ENCODE data around the gene APCDD1L.

Gene APCDD1L

DNA sequence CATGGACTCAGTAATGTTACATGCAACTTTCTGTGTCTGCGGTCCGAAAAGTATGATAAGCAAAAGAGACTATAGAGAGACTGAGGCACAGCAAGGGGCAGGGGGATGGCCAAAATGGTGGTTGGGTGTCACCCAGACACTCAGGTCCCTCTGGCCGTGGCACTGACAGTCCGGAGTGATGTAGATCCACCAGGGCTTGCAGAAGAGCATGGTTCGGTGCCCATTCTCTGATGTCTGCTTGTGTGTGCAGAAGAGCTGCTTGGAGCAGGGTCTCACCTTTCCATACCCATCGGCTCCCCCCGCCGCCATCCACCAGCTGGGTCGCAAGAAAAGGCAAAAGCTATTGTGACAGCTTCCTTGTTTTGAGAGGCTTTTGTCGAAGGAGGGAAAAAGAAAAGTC is 6.6 kb upstream of the APCDD1L start:
- no peak overlapping the region for H3K27ac ChIP-seq

GRCh38 chr20:58519940-58520712 is 4.9 kb upstream of the APCDD1L start:
- TF ChIP-seq, protein P1, sequence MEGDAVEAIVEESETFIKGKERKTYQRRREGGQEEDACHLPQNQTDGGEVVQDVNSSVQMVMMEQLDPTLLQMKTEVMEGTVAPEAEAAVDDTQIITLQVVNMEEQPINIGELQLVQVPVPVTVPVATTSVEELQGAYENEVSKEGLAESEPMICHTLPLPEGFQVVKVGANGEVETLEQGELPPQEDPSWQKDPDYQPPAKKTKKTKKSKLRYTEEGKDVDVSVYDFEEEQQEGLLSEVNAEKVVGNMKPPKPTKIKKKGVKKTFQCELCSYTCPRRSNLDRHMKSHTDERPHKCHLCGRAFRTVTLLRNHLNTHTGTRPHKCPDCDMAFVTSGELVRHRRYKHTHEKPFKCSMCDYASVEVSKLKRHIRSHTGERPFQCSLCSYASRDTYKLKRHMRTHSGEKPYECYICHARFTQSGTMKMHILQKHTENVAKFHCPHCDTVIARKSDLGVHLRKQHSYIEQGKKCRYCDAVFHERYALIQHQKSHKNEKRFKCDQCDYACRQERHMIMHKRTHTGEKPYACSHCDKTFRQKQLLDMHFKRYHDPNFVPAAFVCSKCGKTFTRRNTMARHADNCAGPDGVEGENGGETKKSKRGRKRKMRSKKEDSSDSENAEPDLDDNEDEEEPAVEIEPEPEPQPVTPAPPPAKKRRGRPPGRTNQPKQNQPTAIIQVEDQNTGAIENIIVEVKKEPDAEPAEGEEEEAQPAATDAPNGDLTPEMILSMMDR (IDR thresholded peaks at IDR 0.05) = no peak
- TF ChIP-seq ZFX (IDR thresholded peaks at IDR 0.05; ENCODE audit: borderline replicate concordance) = no peak

More for the DNA sequence above, 6.6 kb upstream of the APCDD1L start:
- TF ChIP-seq ZFX (IDR thresholded peaks at IDR 0.05; ENCODE audit: borderline replicate concordance) = no peak
- TF ChIP-seq, protein P1 (IDR thresholded peaks at IDR 0.05) = no peak

DNA sequence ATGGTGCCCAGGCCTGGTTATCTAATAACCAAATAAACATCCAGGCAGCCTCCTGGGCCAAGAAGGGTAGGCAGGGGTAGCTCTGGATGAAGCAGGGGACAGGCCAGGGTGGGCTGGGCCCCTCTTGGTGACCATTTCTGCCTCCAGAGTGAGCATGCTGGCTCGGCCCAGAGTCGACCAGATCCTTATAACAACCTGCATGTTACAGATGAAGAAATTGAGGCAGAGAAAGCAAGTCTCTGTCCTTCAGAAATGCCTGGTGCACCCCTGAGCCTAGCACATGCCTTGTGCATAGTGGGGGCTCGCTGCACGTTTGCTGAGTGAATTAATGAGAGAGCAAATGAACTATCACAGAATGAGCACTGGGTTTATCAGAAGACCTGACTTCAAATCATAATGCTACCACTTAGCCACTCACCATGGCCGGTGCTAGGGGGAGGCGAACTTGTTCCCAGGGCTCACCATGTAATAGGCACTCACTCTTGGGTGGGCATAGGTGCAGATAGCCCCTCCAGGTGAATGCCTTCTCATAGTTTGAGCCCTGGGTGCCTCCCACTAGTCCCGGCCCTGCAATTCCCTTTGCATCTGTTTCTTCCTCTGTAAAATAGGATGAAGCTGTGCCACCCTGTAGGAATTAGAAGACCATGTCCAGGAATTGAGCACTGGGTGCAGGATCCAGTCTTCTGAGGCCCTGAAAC is 3.8 kb upstream of the APCDD1L start:
- no peak overlapping the region for H3K27ac ChIP-seq
- TF ChIP-seq ZFX (IDR thresholded peaks at IDR 0.05; ENCODE audit: borderline replicate concordance) = no peak
- TF ChIP-seq, protein P1 (IDR thresholded peaks at IDR 0.05) = no peak

More at GRCh38 chr20:58519940-58520712, 4.9 kb upstream of the APCDD1L start:
- H3K27ac ChIP-seq = no peak overlapping the region

DNA sequence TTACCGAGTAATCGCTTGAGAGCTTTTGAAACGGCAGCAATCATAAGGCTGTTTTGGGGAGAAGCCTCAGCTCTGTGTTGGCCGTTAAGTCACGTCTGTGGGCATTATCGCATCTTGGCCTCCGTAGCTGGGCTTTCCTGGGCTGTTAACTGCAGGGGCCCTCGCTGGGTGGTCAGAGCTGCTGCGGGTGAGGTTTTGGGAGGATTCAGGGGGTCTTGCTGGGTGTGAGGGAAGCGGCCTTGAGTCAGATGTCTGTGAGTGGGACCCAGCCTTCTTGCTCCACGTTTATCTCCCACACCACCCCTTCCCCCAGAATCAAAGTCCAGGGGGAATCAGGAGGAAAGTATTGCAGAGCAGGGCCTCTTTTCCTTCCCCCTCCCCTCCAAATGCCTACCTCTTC is 3.2 kb upstream of the APCDD1L start:
- TF ChIP-seq, protein P1 (IDR thresholded peaks at IDR 0.05) = no peak
- TF ChIP-seq ZFX (IDR thresholded peaks at IDR 0.05; ENCODE audit: borderline replicate concordance) = no peak

DNA sequence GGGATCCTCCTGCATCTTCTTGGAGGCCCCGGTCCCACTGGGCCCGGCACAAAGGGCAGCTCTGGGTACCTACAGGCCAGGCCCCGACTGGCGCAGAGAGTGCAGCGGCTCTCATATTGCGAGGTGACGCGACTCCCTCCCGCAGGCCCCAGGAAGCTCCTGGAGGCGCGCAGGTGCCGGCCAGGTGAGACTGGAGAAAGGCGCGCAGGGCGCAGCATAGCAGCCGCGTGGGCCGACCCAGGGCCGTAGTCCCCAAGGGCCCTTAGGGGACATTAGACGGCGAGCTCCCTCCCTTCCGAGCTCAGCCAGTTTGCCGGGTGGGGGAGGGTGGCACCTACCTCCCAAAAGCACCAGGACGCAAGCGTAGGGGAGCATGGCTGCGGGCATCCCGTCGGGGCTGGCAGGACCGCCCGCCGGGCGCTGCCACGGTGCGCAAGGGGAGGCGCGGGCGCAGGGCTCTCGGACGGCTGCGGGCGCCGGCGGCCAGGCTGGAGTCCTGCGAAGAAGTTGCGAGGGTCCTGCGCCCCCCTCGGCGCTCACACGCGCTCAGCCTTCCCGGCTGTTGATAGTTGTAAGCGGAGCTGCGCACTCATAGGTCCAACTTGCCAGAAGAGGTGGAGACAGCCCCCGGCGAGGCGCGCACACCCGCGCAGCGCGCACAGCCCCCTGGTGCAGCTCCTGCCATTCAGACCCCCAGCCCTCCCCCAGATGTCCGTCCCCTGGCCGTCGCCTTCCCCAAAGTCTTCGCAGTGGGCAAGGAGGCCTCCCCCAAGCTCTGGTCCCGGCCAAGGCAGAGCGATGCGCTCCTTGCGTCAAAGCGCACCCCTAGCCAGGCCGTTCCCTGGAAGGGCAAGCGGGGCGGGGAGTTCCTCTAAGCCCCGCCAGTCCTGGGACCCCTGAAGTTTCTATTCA is 622 bp downstream of the APCDD1L start:
- no peak overlapping the region for H3K27ac ChIP-seq
- no peak for TF ChIP-seq ZFX (IDR thresholded peaks at IDR 0.05; ENCODE audit: borderline replicate concordance)
- TF ChIP-seq, protein P1 (IDR thresholded peaks at IDR 0.05) = no peak

More for the DNA sequence above, 3.2 kb upstream of the APCDD1L start:
- no peak overlapping the region for H3K27ac ChIP-seq

- no peak overlapping the region for H3K27ac ChIP-seq
- TF ChIP-seq, protein P1 (IDR thresholded peaks at IDR 0.05) = no peak
- TF ChIP-seq ZFX (IDR thresholded peaks at IDR 0.05; ENCODE audit: borderline replicate concordance) = no peak
Observed at GRCh38 chr20:58513580-58514285, 1.5 kb downstream of the APCDD1L start.

Measured in 22Rv1 (cell line).